MM.1S (cell line): ENCODE measurements around the gene TUBB2A.

Experiments used
- EZH2 ChIP-seq: fragments of 300-600 bp; sonication (generic); optimal IDR thresholded peaks from 2 replicates; pipeline ENCODE3; 2017; ENCODE audit warnings: low read depth, mild to moderate bottlenecking, antibody characterized with exemption, low read length, mixed read lengths
- EZH2phosphoT487 ChIP-seq: fragments of 300-600 bp; sonication (generic); IDR thresholded peaks from 2 replicates; pipeline ENCODE4 v1.6.1; 2018; ENCODE audit warnings: antibody characterized with exemption, low read length
- TF ChIP-seq, protein P1 (sequence below): fragments of 300-600 bp; sonication (generic); IDR thresholded peaks from 2 replicates; pipeline ENCODE4 v1.5.1; 2016; ENCODE audit warnings: antibody characterized with exemption, low read length, mixed read lengths

DNA sequence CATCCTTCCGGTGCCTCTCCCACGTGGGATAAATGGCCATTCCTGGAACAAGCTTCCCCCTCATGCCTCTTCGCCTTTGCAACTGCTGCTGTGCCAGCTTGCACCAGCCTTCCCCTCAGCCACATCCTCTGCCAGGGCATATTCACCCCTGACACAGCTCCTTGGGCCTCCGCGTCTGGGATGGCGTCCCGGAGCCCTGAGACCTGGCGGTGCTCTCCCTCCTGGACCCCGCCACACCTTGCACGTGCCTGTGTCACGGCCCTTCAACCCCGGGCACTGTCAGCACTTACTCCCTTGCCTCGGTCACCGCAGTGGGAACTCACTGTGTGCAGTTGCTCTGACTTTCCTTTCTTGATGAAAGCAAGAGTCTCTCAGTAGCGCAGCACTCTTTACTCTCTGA is 25.6 kb downstream of the TUBB2A start:
- TF ChIP-seq, protein P1, sequence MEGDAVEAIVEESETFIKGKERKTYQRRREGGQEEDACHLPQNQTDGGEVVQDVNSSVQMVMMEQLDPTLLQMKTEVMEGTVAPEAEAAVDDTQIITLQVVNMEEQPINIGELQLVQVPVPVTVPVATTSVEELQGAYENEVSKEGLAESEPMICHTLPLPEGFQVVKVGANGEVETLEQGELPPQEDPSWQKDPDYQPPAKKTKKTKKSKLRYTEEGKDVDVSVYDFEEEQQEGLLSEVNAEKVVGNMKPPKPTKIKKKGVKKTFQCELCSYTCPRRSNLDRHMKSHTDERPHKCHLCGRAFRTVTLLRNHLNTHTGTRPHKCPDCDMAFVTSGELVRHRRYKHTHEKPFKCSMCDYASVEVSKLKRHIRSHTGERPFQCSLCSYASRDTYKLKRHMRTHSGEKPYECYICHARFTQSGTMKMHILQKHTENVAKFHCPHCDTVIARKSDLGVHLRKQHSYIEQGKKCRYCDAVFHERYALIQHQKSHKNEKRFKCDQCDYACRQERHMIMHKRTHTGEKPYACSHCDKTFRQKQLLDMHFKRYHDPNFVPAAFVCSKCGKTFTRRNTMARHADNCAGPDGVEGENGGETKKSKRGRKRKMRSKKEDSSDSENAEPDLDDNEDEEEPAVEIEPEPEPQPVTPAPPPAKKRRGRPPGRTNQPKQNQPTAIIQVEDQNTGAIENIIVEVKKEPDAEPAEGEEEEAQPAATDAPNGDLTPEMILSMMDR: no peak
- TF ChIP-seq EZH2phosphoT487: no peak
- TF ChIP-seq EZH2: no peak
